Activated naive CD4-positive, alpha-beta T cell (primary cell): Measurements from ENCODE around the gene CYB561D2.
"Not testable (repeated sequence)": the region's sequence is repeated elsewhere in the genome, so short reads cannot be mapped to it uniquely, and the experiment has no call there.

Experiments
- DNase-seq, 4 experiments: peaks; one replicate each; lab custom pipeline; 2025; lab: John Stamatoyannopoulos, UW

Gene CYB561D2, protein sequence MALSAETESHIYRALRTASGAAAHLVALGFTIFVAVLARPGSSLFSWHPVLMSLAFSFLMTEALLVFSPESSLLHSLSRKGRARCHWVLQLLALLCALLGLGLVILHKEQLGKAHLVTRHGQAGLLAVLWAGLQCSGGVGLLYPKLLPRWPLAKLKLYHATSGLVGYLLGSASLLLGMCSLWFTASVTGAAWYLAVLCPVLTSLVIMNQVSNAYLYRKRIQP

DNA sequence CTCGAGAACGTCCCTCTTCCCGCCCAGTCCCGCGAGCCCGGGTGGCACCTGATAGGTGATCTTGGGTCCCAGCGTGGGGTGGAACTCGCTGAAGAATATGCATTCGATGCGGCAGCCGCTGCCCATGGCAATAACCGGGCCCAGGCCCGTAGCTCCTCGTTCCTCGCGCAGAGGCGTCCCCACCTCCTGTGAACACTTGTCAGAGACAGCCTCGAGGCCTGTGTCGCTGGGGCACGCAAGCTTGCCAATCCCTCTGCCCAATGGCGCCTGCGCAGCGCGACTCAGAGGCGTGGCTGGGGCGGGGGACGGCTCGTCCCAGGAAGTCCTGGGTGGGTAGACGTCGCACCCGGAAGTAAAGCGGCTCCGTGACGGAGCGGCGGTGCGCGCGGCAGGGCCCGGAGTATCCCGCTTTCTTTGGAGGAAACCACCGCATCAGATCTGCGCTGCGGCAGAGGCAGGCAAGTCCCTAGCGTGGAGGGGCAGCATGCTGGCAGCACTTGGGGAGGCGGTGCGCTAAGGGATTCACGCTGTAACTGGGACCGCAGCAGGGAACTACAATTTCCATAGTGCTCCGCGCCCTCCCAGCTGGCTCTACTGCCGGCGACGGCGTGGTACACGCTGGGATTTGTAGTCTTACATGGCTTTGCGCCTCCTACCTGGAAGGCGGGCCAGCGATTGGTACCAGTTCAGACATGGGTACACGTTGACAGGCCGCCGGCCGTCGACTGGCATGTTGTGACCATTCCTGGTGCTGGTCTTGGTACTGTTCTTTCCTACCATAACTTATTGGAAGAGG, at the start of gene CYB561D2, which contains the start of gene NPRL2:
TSS of gene CYB561D2 (plus strand) at position 336 of the 796 bp plus-strand sequence. CDS start 572 bp downstream, outside the sequence.
TSS of gene NPRL2 (minus strand) at position 249 of the 796 bp plus-strand sequence. CDS start at position 126, 123 bp downstream.
- peak; percentile 97 to 99 (median 98) for DNase-seq

DNA sequence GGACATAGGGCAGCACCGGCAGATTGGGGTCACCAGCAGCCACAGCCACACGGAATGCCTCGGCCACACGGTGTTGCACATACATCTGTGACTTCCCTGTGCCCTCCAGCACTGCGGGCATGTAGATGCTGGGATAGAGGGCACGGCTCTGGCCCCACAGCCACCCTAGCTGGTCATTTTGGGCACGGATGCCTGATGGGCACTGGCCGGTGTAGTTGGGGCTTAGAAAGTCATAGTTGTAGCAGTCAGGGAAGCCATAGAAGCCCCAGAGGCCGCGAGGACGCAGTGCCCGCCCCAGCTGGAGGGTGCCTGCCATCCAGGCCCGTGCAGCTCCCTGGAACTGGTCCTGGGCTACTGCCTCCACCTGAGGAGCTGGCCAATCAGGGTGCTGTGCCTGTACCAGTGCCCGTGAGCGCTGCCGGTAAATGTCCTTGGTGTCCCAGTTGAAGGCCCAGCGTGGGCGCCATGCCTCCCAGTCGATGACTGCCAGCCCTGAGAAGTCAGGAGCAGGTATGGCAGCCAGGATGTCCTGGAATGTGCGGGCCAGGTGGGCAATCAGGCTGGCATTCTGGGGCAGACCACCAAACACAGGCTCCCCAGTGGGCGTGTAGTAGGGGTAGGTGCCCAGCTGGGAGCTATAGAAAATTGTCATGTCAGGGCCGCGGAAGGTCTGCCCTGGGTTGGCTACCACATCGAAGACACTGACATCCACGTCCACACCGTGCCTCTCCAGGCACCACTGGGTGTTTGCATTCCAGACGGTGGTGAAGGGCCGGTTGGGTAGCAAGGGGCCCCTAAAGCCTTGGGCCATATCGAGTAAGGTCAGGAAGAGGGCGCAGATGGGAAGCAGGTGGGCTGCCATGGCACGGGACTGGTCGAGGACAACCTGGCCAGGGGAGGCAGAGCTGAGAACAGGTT, 48.3 kb upstream of the CYB561D2 start:
- no peak for DNase-seq

DNA sequence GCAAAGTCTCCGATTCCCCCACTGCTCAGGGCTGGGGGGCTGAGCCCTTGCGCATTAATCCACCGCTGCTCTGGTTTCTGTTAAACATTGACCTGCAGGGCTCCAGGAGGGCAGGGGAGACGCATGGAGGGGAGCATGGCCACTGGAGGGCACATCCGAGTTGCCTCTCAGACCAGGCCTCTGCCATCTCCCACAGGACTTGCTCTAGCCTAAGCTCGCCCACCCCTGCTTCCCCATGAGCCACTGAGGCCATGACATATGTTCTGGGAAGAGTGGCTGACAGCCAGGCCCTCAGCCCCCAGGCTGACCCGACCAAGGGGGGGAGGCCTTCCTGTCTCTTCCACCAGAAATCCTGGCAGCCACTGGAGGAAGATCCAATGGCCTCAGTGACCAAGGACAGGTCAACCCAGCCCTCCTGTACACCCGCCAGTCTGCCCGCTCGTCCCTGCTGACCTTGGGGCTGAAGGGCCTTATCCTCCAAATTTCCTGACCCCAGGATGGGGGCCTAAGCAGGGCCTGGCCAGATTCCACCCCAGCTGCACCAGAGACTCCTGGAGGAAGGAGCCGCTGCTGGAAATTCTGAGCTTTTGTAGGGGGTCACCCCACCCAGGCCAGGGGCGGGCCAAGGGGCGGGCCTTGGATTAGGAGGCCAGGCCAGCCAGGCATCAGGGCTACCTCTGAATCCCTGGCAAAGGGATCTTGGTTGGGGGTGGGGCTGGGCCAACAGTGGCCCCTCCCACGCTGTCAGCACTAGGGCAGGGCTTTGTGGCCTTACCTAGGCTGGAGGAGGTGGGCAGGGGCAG, 47.4 kb upstream of the CYB561D2 start, which contains the start of gene HYAL1:
TSS of gene HYAL1 (minus strand) at position 562 of the 803 bp plus-strand sequence. CDS start 618 bp downstream, outside the sequence.
- no peak for DNase-seq

DNA sequence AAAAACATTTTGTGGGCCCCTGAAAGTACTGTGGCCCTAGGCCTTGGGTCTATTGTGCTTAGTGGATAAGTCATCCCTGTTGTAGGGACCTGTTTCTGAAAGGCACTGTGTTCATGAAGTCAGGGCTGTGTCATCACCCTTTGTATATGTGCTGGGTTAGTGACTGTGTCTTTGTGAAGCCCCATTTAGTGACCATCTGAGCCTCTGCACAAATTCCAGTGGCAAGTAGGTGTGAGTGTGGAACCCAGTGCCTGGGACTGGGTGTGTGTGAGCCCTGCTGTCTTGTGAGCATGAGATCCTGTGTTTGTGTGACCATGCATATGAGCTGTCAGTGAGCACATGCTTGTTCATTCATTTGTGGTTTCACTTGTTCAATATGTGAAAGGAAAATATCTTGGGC, 46.1 kb upstream of the CYB561D2 start:
- no peak for DNase-seq

DNA sequence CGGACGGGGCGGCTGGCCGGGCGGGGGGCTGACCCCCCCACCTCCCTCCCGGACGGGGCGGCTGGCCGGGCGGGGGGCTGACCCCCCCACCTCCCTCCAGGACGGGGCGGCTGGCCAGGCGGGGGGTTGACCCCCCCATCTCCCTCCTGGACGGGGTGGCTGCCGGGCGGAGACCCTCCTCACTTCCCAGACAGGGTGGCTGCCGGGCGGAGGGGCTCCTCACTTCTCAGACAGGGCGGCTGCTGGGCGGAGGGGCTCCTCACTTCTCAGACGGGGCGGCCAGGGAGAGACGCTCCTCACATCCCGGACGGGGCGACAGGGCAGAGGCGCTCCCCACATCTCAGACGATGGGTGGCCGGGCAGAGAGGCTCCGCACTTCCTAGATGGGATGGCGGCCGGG, 38.6 kb upstream of the CYB561D2 start:
- not testable (repeated sequence) for DNase-seq

DNA sequence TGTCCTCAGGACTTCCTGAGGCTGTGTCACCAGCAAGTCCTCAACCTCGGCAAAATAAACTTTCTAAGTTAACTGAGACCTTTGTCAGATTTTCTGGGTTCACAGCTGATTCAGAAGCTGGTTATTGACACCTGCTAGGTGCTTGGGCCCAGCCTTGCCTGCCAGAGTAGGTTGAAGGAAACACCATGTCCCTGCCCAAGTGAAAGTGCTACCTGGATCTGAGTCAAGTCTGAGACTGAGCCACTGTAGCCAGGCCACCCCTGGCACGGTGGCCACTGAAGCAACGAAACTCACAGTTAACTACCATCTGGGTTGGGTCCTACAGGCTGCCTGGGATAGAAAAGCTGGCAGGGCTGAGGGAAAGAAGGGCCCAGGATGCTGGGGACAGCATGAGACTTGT, 36.3 kb upstream of the CYB561D2 start:
- no peak for DNase-seq

DNA sequence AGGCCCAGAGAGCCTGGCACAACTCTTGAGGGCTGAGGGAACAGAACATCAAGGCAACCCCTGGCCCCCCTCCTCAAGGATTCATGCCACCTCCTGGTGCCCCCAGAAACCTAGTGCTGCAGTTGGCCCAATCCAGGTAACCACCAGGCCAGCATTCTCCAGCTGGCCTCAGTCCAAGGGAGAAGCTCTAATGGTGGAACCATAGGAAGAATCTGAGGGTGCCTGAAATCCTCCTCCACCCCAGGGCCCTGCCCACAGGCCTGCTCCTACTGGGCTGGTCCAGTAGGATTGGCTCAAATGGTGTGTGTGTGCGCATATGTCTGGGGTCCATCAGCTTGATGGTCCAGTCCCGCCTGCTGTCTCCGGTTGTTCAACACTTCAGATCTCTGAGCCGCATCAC, 35.8 kb upstream of the CYB561D2 start:
- no peak for DNase-seq

DNA sequence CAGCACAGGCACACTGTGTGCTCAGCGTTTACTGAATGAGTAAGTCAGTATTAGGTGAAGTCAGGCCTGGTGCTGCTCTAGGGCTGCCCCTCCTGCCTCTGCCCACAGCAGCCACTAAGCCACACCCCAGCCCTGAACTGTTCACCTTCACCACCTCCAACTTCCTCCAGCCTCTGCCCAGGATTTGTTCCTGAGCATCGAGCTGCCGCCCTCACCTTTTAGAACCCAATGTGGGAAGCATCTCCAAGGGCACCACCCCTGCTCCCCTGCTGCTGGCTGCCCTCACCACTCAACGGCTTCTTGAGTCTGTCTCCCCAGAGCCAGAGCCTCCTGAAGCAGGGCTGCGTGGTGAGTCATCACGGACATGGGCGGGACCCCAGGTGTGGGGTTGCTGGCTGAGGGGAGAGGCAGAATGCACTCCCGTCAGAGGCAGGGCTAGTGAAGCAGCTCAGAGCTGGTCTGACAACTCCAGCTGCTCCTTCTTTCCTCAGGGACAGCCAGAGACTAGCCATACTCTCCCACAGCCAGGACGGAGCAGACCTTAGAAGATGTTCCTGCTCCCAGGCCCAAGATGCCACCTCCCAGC, 33.9 kb upstream of the CYB561D2 start:
- peak in 1 of 4 experiments; percentile 14 for DNase-seq

DNA sequence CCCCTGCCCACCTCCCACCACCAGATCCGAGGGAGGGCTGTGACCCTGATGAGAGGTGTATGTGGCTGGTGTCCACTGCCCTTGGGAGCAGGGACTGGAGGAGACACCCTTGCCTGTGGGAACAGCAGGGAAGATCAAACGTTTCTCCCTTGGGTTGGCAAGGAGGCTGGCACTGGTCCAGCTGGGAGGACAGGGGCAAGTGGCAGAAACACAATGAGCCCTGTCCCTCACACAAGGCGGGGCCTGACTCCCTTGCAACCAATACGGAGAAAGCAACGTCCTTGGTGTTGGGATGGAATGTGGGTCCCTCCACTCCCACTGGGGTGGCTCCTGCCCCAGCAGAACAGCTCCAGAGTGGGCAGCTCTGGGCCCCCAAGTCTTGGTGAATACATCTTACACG, 33.4 kb upstream of the CYB561D2 start:
- no peak for DNase-seq

DNA sequence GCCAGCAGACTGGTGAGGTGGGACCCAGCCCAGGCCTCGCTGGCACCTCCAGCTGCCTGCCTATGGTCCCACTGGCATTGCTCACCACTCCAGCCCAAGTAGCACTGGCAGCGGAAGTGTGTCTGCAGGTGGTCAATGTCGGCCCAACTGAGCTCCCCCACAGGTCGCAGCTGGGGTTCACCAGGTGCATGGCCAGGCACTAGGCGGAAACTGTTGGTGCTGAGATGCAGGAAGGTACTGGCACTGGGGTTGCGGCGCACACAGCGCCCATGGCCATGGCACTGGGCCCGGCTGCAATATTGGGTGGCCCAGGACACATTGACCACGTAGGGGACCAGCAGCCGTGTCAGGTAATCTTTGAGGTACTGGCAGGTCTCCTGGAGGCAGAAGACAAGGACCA, 32.5 kb upstream of the CYB561D2 start:
- no peak for DNase-seq

DNA sequence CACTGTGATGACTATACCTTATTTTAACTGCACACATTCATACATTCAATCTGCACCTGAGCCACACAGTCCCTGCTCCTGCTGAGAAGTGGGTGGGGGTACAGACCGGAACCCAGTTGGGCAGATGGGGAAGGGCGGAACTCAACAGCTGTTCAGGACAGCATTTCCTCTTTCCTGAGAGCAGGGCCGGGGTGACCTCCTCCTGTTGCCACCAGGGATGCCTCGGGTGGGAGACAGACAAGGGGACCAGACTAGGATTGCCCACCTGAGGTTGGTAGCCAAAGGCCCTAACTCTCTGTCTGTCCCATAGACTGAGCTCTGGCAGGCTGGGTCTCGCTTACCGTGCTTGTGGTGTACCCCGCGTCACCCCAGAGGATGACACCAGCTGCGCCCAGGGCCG, 32.0 kb upstream of the CYB561D2 start:
- no peak for DNase-seq

DNA sequence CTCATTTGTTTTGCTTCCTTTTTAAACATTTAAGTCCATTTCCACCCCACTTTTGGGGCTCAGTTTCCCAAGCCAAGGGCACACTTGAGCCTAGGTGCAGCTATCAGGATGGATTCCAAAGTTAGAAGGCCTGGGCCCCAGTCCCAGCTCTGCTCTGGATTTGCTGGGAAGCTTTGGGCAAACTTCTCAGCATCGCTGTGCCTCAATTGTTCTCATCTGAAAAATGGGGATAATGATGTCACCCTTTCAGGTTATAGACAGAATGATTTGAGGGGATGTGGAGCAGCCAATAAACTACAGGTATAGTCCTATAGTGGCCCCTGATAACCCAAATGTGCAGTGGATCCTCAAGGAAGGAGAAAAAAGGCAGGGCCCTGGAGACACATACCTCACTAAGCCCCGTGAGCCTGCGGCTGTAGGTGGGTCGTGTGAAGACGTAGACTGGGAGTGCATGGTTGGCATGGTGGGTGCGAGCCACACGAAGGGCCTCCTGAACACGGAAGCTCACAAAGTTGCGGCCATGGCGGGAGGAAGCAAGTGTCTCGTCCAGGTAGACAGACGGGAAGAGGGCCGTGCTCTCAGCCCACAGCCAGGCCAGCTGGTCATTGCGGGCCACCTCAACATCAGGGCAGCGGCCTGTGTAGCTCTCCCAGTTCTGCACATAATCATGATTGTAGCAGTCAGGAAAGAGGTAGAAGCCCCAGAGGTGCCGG, 31.3 kb upstream of the CYB561D2 start:
- DNase-seq = no peak

DNA sequence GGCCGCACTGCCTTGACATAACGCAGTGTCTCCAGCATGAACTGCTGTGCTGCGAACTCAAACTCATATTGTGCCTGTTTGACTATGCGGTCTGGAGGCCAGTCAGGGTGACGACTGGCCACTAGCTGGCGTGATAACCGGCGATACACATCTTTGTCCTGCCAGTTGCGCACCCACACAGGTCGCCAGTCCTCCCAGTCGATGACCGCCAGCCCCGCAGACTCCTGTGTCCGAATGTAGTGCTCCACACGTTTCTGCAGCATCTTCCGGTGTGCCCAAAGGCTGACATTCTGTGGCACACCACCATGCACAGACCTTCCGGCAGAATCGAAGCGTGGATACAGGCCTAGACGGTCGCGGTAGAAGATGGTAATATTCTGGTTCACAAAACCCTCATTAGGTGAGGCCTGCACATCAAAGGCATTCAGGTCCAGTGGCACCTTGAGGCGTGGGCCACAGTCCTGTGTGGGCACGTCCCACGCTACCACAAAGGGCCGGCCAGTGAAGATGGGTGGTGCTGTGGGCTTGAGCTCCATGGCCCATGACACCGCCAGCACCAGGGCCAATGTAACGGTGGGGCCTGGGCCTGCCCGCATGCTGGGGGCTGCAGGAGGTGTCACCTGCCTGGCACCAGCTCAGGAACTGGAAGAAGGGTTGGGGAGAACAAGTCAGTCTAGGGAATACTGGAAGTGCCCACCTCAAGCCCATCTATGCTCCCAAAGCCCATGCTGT, 30.6 kb upstream of the CYB561D2 start:
- DNase-seq = no peak

DNA sequence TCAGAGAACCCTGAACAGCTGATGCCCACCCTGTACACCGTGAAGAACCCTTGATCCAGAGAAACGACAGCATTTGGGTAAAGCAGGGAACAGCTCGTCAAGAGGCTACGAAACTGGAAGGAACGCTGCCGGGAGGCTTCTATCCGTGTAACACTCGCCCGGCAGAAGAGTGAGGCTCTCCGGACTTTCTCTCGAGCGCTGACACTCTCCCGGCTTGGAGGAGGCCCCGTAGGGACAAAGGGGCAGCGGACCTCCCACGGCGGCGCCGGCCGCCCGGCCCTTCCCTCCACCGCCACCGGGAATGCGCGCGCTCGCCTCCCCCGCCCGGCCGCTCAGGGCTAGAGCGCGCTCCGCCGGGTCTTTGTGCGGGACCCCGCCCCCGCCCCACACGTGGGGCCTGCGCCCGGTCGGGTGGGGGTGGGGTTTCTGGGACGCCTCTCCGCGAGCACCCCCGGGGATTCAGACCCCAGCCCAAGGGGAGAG, 29.8 kb upstream of the CYB561D2 start:
- DNase-seq = peak; percentile 44 to 74 (median 52)

DNA sequence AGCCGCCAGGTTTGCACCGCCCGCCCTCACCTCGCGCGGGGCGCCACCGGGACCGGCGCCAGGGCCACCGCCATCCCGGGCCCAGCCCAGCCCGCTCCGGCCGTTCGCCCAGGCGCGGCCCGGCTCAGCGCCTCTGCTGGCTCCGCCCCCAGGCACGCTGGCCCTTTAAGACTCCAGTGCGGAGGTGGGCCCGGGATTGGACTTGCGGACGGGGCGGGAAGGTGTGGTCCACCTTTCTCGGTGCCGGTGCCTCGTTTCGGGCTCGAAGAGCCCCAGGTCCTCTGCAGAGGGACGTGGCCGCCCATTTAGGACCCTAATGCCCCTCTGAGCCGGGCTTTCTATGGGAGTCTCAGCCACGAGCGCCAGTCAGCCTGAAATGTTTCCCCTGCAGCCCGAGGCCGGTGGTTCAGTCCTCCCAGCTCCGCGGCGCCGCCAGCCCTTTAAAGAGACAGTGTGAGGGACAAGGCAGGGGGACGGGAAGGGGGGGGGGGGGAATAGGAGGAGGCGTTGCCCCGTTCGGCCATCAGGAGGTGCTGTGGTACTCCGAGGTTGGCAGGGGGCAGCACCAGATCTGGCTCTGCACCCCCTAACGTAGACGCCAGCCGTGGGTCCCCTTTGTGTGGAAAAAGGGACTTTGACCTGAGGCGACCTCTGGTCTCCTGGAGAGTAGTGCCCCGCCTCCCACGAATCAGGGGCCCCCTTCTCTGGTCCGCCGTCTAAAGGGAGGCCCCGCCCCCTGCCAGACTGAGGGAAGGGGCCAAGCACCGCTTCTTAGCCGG, 29.1 kb upstream of the CYB561D2 start:
- peak; percentile 74 to 79 (median 78) for DNase-seq

DNA sequence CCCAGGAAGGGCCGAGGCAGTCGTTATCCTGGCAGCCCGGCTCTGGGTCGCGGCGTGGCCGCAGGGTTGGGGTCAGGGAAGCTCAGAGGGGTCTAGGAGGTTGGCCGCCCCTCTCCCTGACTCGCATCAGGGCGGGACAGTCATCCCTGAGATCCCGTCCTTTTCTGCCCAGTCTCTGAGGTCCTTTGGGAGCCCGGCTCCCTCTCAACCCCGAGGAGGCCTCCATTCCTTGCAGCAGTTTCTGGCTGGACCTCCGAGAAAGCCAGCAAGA, 28.6 kb upstream of the CYB561D2 start:
- DNase-seq = no peak

DNA sequence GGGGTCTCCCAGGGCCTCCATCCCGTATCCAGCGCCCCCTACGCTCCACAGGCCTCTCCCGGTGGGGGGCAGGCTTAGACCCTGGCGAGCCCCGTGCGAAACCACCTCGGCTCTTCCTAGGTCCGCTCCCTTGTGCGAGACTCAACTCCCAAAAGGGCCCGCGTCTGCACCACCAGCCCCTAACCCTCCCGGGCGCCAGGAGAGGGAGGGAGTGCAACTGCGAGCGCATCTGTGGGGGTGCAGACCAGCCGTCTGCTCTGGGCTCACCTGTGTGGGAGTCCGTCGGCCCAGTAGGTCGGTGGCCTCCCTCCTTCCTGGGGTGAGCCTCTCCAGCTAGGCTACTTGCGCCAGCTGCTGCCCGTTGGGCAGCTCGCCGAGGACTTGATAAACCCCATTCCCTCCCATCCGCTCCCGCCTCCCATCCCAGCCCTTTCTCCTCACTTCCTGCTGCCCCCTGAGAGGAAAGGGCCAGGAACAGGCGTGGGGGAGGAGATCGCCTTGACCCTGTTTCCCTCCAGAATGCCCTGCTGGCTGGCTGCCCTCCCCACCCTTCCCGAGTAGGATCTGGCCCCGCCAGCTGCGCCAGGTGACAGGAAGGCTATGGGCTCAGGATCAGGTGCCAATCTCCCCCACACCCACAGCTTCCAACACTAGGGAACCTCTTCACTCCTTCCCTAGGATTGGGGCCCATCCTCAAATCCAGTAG, 28.1 kb upstream of the CYB561D2 start, which contains the start of gene HYAL2:
TSS of gene HYAL2 (minus strand) at position 360 of the 706 bp plus-strand sequence. CDS start 2,256 bp downstream, outside the sequence.
- no peak for DNase-seq

DNA sequence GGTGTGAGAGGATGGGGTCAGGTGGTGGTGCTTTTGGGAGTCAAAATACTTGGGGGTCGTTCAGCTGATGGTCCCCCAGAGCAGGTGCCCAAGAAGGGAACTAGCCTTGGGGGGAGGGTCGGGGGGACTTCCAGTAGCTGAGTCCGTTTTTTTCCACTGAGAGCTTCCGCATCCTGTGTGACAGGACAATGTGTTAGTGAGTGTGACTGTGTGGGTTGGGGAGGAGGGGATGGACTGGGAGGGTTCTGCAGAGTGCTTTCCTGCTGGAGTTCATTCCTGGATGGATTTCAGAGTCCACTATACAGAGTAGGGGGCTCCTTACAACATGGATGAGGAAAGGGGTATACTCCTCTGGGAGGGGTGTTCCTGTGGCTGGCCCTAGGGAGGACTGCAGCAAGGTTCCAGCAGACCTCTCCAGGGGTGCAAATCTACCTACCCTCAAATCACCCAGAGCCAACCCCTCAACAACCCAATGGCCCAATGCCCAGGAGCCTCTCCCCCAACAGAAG, 27.5 kb upstream of the CYB561D2 start:
- no peak for DNase-seq
